Subcutaneous adipose tissue (tissue), 4 donors: ENCODE data around the gene DSCAML1. TPM values are rescaled to one million over a fixed set of nuclear protein-coding genes. Genes with fewer than 3 reads are reported as not detected.

Experiments used
- total RNA-seq, 4 donors: library from RNA; depleted of rRNA; stranded (reverse); fragments of >200 nt; gene quantifications; one replicate each; pipeline ENCODE4 v1.1.0, GENCODE V29; 2016
- TF ChIP-seq, protein P1 (sequence below): fragments of 450-650 bp; IDR thresholded peaks from one replicate; pipeline ENCODE4 v1.5.1; 2016; ENCODE audit warnings: low read depth, mild to moderate bottlenecking, control low read depth, antibody characterized with exemption, moderate library complexity

Gene DSCAML1
- total RNA-seq, 4 donors from 2014 or later = 0.22 to 0.82 (median 0.75) TPM; not detected in 1

DNA sequence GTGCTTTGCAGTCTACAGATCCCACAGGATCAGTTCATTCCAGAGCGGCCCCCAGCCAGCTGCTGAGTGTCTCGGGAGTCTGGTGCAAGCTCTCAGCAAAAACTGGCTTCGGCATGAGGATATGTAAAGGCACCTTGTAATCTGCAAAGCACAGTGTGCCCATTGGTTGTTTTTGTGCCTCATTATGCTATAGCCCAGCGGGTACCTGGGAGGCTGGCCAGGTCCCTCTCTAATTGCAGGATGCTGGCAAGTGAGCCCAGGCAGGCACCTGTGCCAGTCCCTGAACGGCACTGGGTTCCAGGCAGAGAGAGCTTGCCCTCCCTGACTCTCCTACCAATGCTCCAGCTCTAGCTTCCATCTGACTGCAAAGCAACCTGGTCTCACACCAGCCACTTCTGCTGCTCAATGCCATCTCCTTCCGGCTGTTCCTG, 128.7 kb downstream of the DSCAML1 start:
- TF ChIP-seq, protein P1, sequence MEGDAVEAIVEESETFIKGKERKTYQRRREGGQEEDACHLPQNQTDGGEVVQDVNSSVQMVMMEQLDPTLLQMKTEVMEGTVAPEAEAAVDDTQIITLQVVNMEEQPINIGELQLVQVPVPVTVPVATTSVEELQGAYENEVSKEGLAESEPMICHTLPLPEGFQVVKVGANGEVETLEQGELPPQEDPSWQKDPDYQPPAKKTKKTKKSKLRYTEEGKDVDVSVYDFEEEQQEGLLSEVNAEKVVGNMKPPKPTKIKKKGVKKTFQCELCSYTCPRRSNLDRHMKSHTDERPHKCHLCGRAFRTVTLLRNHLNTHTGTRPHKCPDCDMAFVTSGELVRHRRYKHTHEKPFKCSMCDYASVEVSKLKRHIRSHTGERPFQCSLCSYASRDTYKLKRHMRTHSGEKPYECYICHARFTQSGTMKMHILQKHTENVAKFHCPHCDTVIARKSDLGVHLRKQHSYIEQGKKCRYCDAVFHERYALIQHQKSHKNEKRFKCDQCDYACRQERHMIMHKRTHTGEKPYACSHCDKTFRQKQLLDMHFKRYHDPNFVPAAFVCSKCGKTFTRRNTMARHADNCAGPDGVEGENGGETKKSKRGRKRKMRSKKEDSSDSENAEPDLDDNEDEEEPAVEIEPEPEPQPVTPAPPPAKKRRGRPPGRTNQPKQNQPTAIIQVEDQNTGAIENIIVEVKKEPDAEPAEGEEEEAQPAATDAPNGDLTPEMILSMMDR = no peak

DNA sequence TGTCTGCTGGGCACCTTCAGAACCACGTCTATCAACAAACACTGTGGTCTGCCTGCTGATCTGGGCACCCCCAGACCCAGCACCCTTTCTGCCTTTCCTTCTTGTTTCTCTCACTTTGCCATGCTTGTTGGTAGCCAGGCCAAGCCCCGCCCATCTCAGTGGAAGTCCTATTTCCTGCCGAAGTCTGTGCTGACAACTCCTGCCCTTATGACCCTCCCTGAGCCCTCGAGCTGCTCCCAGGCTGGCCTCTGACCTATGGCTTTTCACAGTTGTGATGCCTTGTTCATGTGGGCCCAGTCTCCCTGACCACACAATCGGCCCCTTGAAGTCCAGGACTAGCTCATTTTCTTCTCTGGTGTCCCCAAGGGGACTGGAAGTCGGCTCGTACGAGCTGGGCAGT, 132.1 kb downstream of the DSCAML1 start:
- TF ChIP-seq, protein P1 = no peak

DNA sequence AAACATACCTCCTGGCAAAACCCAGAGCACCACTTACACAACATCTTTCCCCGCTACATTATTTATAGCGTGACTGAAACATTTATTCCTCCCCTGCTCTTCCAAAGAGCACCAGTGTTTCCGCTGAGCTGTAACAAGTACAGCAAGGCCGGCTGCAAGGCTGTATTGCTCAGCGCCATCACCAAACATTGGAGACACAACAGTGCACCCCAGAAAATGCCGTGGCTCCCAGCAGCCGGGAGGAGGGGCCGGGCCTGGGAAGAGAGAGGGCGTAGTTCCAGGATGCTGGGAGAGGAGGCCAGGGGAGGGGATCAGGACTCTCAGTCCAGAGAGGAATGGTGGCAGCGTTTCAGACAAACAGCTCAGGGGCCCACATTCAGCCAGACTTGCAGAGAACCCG, 133.2 kb downstream of the DSCAML1 start:
- TF ChIP-seq, protein P1 = no peak

DNA sequence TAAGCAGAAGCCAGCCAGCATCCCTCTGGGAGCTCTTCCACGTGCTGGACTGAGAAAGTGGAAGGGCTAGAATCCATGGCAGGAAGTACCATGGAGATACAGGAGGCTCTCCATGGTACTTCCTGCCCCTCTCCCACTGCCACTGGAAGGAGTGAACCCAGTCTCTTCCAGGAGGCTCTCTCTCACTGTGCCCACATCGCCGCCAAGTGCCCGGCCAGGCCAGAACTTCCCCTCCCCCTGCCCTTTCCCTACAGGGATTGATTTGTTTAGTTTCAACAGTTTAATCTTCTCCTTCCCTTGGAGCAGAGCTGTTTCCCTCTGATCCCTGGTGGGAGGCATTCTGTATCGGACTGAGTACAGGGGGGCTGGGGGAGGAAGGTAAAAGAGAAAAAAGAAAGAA, 133.6 kb downstream of the DSCAML1 start:
- TF ChIP-seq, protein P1 = no peak

DNA sequence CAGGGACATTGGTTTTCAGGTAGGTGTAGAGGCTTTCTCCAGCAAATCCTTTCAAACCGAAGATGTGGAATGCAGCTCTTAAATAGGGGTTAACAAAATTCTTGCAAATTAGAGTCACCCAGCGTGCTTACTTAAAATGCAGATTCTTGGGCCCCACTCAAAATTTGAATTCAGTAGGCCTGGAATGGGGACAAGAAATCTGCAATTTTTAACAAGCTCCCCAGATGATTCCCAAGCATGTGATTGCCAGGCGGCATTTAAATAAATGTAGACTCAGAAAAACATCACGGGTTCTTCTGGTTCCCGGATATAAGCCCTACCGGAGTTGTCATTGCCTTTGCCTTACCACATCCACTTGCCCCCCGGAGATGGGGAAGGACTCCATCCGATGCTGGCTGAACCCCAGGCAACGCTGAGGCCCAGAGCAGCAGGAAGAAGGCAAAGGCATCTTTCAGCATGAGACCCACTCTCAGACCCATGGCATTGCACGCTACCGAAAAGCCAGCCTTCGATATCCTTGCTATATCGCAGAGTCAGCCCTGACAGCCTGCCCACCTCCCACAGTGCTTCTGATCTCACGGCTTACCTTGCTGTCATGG, 134.2 kb downstream of the DSCAML1 start:
- TF ChIP-seq, protein P1 = no peak

DNA sequence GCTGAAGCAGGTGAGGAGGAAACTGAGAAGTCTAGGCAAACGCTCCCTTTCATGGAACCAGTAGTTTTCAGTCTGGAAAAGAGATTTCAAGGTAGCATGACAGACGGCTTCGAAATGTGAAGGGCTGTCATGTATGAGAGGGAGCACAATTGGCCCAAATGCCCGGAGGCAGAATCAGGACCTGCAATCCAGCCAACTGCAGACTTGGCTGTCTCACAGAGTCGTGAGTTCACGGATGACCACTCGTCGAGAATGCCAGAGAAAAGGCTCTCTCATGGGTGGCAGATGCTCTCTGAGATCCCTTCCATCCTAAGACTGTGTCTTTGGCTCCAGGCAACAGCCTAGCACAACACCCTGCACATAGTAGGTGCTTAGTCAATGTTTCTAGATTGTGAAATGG, 134.8 kb downstream of the DSCAML1 start:
- TF ChIP-seq, protein P1 = no peak

DNA sequence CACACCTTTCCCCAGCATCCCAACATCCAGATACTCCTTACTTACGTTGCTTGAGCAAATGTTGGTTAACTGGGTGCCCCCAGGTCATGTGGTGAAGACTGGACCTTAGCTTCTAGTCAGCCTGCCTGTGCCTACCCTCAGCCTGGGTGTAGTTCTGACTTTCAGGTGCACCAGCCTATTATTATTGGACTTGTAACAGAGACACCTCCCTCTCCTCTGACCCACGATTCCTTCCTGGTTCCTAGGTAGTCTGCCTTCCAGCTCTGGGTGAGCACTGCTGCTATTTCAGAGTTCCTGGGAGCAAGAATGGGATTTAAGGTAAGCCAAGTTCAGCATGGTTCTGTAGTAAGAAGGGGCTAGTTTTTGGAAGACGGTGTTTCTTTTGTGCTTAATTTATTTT, 138.2 kb downstream of the DSCAML1 start:
- TF ChIP-seq, protein P1 = no peak
